Kidney glomerular epithelial cell (primary cell): Measurements from ENCODE around the gene SLC22A23.

Experiments
- DNase-seq: peaks from one replicate; lab custom pipeline; 2025; lab: John Stamatoyannopoulos, UW

The SLC22A23 gene

DNA sequence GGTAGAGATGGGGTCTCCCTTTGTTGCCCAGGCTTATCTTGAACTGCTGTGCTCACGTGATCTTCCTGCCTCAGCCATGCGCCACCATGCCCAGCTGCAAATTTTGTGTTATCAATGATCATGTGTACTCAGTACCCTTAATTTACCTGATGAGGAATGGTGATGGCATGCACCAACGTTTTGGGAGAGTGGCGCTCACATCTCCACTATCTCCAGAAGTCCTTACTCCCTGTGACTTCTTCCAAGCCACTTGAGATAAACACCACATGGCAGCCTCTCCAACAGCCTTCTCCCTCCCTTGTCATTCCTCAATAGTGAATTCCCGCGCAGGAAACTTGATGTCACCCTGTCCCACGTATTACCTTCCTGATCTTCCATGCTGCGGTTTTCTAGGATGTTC, 140.0 kb downstream of the SLC22A23 start:
- DNase-seq: no peak

DNA sequence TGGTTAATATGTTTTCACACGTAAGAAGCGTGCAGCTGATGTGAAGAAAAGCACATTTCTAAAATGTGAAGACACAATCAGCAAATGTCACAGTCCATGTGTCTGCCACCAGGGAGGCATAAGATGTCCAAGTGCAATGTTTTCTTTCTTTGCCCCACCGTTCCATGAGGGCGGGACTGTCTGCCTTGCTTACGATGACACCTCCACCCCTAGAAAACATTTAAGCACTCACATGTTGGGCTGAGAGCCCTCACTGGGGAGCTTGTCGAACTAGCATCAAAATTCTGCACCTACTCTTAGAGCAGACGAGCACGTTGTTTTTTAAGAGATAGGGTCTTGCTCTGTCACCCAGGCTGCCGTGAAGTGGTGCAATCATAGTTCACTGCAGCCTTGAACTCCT, 140.5 kb downstream of the SLC22A23 start:
- no peak for DNase-seq

GRCh38 chr6:3315841-3316240, 141.0 kb downstream of the SLC22A23 start:
- no peak for DNase-seq

- DNase-seq: no peak
These were observed 142.0 kb downstream of the SLC22A23 start for GRCh38 chr6:3314621-3315467.

DNA sequence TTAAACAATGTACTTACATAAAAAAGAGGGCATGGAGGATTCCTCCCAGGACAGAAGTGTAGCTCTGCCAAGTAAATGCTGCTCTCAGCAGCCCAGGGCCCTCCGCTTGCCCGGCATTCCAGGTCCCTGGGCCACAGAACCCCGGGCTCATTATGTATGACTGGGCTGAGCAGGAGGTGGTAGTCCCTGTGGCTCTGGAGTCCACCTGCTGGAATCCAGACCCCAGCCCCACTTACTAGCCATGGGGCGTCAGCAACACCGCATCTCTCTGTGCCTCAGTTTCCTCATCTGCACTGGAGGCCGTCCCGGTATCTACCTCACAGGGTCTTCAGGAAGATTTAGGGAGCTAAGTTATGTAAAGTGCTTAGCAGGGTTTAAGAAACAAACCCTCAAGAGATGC, 142.7 kb downstream of the SLC22A23 start:
- no peak for DNase-seq

GRCh38 chr6:3312604-3313231, 144.1 kb downstream of the SLC22A23 start:
- DNase-seq: no peak

- no peak for DNase-seq
These were observed 145.0 kb downstream of the SLC22A23 start for GRCh38 chr6:3311826-3312225.

DNA sequence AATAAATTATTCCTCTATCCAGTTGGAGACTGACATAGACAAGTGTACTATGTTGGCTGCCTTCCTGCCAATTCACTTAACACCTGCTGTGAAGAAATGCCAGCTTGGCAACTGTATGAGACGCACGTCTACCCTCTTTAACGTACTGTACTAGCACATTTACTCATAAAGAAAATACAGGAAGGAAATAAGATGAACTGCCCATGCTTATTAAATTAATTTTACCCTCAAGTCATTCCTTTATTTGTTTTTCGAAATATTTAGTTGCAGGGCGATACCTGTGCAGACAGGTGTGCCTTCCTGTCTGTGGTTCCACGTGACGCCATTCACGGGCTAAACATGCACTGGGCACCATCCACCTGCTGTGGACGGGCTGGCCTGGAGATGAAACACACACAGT, 146.1 kb downstream of the SLC22A23 start:
- DNase-seq: no peak

DNA sequence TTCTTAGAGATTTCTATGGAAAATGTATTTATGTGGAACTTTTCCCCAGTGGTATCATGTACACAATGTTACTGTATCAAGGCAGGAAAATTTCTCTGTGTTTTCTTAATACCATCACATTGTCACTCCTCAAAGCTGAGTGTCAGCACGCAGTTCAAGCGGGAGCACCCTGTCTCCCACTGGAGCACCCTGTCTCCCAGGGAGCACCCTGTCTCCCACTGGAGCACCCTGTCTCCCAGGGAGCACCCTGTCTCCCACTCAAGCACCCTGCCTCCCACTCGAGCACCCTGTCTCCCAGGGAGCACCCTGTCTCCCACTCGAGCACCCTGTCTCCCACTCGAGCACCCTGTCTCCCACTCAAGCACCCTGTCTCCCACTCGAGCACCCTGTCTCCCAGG, 146.8 kb downstream of the SLC22A23 start:
- no peak for DNase-seq

DNA sequence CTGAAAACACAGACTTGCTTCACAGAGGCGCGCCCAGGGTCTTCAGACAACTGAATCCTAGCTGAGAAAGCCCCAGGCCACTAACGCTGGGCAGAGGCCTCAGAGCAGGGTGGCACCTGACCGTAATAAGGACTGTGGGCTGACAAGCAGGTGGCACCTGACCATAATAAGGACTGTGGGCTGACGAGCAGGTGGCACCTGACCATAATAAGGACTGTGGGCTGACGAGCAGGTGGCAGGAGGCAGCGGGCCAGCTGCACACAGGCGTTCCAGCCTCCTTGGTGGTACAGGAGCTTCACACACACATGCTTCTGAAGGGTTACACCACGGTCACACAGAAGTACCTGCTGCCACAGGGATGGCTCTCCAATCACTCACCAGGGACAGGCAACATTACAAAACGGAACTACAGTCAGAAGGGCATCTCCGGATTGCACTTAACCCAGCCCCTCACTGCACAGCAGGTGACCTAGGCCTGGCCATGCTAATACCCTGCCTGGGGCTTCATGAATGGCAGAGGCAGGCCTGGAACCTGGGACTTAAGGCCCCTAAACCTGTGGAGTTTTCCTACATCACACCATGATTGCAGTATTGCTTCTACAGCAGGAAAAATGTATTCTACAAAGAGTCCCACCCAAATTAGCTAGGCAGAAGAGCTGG, 147.3 kb downstream of the SLC22A23 start:
- no peak for DNase-seq

DNA sequence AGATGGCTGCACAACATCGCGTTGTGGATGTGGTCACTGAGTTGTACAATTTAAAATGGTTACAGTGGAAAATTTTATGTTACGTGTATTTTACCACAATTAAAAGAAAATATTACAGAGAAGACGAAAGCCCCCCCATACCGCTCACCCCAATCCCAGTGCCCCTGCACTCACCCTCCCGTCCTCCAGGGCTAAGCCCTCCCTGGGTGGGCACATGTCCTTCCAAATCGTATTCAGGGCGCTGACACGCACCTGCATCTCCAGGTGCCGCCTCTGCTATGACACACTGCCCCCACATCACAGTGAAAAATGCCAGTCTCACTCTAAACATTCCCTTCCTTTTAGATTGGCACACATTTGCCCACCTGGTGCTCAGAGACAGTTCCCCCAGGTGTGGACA, 148.7 kb downstream of the SLC22A23 start:
- no peak for DNase-seq

DNA sequence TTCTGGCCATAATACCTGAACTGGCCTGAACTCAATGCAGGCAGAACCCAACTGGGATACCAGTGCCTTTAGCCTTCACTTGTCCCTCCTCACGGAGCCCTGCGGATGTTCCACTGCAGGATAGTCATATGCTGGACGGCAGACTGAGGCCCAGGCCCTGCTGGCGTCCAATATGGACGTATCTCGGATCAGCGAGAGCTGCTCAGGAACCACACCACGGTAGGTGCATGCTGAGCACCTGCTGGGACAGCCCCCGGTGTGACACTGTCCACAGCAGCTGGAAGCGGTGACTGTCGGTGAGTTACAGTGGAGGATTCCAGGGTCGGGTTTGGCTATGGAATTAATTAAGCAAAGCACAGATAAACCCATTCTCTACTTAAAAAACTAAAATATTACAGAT, 149.4 kb downstream of the SLC22A23 start:
- no peak for DNase-seq

GRCh38 chr6:3306848-3307247, 150.0 kb downstream of the SLC22A23 start:
- no peak for DNase-seq

GRCh38 chr6:3305831-3306230, 151.0 kb downstream of the SLC22A23 start:
- no peak for DNase-seq

DNA sequence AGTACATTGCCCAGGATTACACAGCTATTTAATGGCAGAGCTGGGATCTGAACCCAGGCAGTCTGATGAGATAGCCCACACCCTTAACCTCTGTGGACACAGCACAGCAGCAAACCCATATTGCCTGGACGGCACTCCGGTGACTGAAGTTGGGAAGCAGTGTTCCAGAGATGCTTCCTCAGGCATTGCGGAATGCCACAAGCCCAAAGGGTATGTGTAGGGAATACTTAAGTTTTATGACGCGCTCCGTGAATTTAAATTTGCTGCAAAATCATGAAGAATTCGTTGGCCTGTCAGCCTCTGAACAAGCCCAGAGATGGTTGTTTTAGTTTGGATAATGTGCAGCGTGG, 151.7 kb downstream of the SLC22A23 start:
- DNase-seq: no peak

GRCh38 chr6:3304500-3305215, 152.2 kb downstream of the SLC22A23 start:
- DNase-seq: no peak

DNA sequence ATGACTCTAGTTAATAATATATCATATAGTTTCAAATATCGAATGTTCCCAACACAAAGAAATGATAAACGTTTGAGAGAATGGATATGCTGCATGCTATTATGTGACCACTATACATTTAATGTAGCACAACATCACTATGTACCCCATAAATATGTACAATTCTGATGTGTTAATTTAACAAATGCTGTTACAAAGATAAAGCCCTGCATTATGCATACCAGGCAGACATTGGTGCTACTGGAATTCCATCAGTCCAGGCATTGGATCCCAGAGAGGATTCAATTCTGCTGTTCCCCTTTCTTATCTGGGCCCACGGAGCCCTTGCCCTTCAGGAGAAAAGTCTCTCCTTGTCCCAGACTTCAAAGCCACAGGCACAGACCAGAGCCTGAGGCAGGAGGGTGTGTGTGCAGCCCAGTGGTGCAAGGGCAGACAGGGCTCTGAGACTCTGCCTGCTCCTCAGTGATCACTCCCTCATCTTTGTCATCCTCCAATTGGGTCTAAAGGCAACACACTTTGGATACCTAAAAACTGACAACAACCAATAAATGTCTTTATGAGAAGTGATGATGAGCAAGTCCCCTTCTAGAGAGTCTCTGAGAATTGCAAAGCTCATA, 152.9 kb downstream of the SLC22A23 start:
- DNase-seq: no peak

GRCh38 chr6:3301506-3301905, 155.3 kb downstream of the SLC22A23 start:
- DNase-seq: no peak

DNA sequence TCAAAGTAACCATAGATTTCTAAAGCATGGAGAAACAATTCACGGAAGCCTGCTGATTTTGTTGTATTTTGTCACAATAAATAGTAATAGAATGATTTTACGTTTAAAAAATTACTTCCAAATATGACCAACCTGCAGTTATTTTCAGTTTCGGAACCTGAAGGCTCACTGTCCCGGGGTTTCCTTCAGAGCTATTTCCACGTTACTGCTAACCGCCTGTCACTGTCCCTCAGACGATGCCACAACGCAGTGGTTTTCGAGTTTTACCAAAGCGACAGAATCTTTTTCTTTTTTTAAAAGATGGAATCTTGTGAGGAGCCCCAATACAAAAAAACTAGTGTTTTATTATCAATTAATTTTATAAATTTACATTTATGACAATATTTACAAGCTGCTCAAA, 157.6 kb downstream of the SLC22A23 start:
- no peak for DNase-seq

DNA sequence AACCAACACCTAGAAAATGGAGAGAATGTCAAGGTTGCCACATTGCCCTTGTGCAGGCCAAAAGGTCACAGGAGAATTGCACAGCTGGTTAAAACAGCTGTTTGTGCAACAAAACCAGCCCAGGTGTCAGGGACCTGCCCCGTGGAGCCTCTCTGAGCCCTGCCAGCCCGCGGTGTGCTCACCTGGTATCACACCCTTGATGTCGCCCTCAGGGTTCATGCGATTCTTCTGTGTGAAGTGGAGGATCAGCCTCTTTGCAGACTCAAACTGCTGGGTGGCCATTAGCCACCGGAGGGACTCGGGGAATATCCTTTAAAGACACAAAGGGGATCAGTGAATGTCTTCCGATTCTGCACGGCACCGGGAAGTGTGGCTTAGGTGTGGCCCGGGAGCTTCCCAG, 158.9 kb downstream of the SLC22A23 start:
- no peak for DNase-seq

DNA sequence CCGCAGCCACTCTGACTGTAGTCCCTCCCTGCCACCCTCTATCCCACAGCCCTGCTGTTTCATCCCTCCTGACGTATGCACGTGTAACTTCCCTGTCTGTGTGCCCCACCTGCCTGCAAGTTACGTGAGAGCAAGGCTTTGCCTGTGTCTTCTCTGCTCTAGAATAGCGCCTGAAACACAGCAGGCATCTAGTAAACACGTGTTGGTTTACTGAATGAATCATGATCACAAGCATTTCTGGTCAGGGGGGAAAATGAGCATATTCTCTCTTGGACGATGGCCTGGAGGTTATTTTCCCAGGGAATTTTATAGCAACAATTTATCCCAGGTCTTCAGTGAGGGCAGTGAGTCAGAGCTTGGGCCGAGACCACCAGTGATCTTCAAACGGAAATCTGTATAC, 159.8 kb downstream of the SLC22A23 start:
- no peak for DNase-seq

GRCh38 chr6:3296537-3296936, 160.3 kb downstream of the SLC22A23 start:
- DNase-seq: no peak
